GM19395 (cell line): ENCODE data around the gene KCNIP4.
"Not testable (repeated sequence)": the region's sequence is repeated elsewhere in the genome, so short reads cannot be mapped to it uniquely, and the experiment has no call there.

Source experiments
- ATAC-seq: cut with Tn5 transposase; IDR thresholded peaks from one replicate; pipeline ENCODE4 v1.9.1; 2021; ENCODE audit warnings: mild to moderate bottlenecking, moderate library complexity; ENCODE audit not compliant: unreplicated experiment

KCNIP4 gene

DNA sequence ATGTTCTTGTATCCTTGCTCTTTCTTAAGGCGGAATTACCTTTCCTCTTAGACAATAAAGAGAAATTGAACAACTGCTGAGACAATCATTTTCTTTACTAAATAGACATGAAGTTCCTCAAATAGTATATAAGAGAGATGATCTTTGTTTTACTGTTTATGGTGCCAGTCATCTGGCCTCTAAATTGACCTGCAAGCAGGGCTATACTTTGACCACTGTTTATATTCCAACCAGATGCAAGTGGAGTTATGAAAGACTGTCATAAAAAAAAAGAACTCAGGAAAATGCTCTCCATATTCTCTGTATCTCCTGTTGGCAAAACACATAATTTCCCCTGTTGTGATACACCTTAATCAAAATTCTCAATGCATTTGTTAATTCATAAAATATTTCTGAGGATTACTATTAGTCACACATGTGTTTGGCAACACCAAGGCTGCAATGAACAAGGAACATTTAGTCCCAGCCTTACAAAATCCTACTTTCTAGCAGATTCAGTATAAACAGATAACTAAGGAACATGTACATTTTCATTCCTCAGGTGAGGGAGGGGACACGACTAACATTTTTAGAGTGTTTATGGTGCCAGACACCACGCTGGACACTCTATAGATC, 562.3 kb downstream of the KCNIP4 start:
- no peak for ATAC-seq

DNA sequence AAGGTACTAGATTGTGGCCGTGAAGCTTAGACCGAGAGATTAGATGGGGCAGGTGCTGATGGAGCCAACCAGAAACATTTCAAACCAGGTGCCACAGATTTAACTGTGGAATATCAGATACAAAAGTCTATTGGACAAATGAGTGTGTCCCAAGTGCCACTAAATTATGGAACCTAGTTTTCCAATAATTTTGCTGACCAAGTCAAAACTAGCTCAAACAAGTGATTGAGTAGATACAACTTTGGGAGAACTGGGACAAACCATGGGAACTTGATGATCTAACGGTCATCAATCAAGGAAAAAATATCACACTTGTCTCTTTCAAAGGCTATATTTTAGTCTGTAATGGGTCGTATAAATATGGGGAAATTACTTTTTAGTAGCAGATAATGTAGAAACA, 562.9 kb downstream of the KCNIP4 start:
- no peak for ATAC-seq

DNA sequence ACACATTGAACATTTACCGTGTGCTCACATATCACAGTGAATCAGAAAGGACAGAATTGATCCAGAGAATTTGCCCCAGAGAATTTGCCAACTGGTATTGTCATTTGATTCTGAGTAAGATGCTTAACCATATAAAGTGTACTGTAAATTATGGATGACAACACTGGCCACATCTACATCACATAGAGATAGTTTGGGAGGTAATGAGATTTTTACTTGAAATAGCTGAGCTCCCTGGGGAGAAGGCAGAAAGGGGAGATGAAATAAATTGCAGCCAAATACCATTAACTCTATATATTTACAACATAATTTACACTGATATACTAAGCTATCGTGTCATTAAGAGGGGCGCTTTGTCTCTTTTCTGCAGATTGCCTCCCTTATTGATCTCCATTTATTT, 564.0 kb downstream of the KCNIP4 start:
- no peak for ATAC-seq

DNA sequence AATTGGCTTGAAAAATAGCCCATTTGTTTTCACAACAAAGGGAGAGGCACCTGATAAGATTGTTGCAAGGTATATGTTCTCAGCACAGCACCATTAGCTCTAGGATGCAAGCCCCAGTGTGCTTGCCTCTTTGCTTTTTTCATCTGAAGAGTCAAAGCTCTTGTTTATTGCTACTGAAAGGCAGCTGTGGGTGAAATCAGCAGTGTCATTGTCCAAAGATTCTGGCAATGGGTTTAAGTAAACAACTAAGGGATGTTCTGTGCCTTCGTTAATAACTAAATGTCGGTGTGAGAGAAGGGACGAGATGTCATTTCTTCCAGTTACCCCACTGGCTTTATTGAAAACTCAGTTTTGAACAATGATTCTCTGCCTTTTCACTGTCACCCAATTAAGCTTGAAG, 567.7 kb downstream of the KCNIP4 start:
- no peak for ATAC-seq

DNA sequence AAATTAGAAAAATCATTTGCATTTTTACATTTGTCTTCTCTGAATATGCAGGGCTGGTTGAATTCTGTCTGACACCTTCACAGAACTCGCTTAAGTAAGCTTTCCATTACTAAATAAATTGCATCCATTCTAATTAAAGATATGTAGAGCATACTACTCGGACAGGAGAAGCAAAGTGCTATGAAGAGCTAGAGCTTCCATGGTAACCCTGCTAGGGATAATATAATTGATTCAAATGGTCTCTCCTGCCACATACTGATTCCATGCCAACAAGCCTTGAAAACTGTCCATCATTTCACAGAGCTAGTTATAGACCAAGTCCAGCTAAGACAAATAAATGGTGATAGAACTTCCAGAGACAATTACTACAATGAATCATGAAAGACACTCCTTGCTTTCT, 571.5 kb downstream of the KCNIP4 start:
- no peak for ATAC-seq

DNA sequence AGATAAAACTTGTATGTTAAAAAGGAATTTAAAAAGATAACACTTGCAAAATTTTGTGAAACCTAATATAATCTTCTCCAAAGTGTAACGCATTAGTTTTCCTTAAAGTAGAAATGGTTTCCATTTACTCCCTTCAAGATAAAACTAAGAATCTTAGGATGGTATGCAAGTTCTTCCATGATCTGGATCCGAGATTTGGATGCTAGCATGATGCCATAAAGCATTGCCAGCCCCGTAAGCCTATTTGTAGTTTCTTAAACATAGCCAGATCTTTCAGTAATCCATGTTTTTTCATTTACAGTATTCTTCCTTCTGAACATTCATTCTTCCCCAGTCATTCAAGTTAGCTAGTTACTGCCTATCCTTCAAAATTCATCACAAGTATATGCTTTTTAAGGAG, 572.4 kb downstream of the KCNIP4 start:
- no peak for ATAC-seq

DNA sequence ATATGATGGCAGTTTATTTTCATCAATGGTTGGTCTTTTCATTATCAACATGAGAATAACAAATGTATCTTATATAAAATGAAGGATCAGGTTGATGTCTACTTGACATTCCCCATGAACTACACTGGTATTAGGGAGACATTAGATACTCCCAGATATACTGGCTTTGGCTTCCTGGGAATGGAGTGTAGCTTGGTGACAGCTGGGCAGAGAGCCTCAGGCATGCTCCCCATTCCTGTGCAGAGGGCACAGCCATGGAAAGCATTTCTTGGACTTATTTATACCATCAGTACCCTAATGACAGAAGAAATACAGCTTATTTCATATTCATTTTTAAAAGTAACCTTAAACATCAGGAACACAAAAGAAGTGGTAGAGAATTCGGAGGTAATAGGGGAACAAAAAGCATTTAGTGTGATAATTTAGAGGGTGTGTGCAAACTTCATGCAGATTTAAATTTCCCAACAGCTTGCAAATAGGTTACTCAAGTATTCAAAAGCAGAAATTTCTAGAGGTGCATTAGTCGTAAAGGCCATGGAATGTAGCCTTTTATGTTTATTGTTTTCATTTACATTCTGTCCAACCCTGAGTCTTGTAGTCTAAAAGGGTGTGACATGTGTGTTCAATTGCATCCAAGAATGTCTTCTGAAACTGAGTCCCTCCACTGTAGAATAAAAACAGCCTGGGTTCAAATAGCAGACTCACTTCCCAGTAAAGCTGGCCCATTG, 573.8 kb downstream of the KCNIP4 start:
- ATAC-seq, result no peak

DNA sequence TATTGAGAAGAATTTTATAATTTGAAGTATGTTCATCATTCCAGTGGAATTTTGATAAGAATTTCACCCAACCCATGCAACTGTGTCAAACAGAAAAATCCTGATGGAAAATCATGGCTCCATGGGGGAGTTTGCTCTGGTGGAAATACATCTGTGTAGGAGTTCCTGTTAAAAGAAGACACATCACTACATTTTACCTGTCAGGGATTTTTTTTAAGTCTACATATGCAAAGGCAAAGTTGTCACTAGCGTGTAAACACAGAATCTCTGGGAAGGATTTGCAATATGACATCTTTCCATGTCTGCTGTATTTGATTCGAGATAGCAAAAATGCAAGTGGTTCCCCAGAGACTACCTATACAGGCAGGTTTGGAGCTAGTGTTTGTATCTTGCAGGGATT, 581.0 kb downstream of the KCNIP4 start:
- no peak for ATAC-seq

DNA sequence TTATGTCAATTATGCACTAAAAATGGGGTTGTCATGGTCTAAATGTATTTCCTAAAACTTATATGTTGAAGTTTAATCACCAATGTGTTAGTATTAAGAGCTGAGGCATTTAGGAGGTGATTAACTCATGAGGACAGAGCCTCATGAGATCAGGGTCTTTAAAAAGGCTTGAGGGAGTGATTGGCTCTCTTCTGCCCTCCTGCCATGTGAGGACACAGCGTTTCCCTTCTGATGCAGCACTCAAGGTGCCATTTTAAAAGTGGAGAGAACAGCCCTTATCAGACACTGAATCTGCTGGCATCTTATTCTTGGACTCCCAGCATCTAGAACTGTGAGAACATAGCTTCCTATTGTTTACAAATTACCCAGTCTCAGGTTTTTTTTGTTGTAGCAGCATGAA, 581.7 kb downstream of the KCNIP4 start:
- no peak for ATAC-seq

DNA sequence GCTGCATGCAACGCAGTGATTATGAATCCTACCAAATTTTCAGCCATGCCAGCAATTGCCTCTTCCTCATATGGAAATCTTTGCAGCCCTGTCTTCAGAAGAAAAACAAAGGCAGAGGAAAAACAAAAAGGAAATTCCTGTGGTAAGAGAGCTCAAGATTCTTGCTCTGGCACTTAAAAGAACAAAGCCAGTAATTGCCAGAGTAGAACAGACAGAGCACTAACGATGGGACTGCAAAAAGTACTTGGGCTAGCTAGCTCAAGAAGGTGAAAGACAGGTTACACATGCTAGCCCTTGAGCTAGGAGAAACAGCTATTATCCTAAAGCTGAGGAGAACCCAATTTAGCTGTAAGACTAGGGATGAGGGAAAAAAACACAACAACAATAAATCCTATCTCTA, 582.3 kb downstream of the KCNIP4 start:
- ATAC-seq, result no peak

DNA sequence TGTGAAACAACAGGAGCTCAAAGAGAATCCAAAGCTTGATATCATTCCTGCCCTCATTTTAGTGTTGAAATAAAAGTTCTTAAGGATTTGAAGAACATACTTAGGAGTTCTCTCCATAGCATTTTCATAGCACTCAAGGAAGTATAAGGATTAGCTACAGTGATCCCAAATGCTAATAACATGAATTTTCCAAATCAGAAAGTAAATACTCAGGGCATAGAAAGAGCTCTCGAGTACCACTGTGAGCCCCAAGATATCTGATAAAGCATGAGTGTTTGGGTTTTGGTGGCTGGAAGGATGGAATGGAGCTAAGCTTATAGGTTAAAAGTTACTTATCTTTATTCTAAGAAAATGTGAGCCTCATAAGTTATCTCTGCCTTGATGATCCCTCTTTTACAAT, 584.9 kb downstream of the KCNIP4 start:
- ATAC-seq, result no peak

DNA sequence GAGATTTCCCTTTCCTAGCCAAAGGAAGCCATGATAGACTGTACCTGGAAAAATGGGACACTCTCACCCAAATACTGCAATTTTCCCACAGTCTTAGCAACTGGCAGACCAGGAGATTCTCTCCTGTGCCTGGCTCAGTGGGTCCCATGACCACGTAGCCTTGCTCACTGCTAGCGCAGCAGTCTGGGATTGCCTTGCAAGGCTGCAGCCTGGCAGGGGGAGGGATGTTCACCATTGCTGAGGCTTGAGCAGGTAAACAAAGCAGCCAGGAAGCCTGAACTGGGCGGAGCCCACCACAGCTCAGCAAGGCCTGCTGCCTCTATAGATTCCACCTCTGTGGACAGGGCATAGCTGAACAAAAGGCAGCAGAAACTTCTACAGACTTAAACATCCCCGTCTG, 596.2 kb downstream of the KCNIP4 start:
- not testable (repeated sequence) for ATAC-seq

DNA sequence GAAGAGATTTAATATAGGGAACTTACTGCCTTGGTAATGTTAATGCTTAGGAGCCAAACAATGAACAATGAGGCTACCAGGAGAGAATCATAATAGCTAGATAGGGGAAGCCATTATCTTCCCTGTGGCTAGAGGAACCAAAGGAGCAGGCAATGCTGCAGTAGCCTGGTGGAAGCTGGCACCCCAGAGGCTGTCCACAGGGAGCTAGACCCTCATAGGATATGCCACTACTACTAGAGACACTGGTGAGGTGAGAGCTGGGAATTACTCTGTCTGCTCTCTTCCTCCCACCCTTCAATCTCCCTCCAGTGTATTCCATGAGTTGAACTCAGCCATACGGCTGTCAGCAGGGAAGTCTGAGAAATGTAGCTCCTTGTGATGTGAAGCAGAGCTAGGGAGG, 601.4 kb downstream of the KCNIP4 start:
- ATAC-seq, result no peak

DNA sequence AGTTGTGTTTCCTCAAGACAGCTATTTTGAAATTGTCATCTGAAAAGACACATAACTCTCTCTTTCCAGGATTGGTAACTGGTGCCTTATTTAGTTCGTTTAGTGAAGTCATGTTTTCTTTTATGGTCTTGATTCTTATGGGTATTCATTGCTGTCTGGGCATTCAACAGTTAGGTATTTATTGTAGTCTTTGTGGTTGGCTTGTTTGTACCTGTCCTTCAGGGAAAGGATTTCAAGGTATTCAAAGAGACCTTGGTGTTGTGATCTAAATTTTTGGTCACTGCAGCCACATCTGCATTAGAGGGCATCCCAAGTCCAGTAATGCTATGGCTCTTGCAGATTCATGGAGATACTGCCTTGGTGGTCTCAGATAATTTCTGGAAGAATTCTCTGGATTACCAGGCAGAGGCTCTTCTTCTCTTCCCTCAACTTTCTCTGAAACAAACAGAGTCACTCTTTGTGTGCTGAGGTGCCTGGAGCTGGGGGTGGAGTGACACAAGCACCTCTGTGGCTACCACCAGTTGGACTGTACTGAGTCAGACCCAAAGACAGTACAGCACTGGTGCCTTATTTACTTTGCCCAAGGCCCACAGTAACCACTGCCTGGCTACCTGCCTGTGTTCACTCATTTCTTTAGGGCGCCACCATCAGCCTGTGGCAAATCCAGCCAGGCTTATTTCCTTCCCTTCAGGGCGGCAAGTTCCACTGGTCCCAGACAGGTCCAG, 620.4 kb downstream of the KCNIP4 start:
- ATAC-seq, result no peak

DNA sequence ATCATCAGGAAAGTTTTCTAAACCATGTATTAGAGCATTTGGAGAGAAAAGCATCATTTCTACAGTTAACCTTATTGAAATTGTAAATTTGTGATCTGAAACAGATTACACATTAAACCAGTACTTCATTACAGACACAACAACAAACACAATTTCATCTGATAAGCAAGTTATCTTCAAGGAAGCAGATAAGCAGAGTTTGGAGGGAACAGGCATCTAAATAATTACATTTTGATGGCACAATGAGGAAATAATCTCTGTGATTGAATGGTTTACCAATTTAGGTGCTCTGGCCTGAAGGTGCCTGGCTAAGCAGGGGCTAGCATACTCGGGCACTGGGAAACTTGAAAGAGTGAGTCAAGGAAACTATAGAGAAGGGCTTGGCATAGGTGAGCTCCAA, 628.5 kb downstream of the KCNIP4 start:
- ATAC-seq, result no peak

DNA sequence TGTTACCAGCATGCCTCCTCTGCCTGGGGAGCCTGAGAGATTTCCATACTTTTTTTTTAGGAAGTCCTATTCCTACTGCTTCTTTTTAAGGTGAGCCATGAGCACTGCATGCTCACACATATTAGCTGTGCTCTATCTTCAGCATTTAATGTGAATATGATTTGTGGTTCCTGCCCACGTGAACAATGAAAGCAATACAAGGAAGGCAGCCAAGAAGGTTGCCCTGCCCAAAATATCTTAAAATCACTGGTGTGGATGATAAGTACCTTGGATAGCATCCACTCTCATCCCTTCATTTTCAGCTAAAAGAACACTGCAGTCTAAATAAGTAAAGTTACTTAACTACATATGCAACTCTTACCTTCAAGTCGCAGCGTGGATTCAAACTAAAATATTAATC, 640.9 kb downstream of the KCNIP4 start:
- no peak for ATAC-seq

DNA sequence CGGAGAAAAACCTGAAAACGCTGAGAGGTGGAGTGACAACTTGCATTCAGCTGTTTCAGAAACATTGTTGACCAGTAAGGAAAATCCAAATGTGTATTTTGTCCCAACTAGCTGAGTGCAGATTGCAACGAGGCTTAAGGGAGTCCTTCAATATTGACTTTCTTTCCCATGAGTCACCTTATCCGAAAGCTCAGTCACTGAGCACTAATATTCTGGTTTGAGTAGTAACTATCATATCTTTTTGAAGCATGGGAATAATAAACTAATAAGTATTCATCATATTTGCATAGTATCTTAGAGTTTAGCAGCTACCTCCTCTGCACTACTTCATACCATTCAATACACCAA, 644.1 kb downstream of the KCNIP4 start:
- ATAC-seq, result no peak

DNA sequence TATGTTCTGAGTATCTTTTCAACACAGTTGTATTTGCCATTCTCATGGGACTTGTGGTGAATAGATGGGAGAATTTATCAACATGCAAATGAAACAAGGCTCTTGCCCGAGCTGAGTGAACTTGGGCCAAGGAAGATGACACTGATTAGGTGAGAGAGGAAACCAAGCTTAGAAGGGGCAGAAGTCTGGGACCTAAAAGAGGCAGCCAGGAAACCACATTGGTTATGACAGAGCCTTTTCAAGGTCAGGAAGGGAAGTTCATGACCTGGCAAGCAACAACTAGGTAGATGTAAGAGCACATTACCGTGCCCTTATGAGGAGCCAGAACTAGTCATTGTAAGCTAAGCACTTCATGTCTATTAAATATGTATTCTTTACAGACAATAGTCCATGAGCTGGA, 658.0 kb downstream of the KCNIP4 start:
- peak; percentile 66 for ATAC-seq

DNA sequence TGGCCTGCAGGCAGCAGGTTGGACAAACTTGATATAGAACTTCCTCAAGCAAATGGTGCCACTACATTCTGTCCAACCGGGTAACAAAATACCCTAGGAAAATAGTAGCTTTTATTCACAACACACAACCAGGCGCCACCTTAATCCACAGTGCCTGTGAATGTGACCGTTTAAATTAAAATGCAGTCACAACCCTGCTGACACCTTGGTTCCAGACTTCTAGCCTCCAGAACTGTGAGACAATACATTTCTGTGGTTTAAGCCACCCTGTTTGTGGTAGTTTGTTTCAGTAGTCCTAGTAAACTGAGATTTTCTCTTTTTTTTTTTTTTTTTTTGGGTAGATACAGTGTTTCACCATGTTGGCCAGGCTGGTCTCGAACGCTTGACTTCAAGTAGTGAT, 672.5 kb downstream of the KCNIP4 start:
- no peak for ATAC-seq

DNA sequence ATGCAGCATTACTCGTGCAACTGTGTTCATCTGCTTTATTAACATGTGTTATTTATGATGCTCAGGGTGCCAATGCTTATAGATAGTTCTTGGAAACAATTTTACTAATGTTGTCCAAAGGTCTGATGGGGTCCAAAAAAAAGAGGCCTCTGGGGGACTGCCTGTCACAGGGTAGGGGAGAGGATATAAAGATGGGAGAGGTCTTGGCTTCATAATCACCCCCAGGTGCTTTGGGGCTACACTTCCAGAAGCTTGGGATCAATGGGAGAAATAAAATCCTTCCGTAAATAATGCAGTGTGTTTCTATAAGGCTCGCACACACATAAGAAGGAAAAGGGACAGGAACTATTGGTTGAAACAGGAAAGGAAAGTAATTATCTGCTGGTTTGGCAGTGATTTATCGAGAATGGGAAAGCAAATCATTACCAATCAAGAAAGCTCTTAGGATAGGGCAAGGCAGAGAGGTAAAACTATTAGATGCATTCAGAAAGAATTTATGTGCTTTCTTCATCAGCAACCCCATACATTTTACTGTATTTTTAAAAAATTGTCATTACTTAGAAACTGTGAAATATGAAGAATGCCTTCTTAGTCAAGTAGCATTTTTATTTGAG, 677.0 kb downstream of the KCNIP4 start:
- no peak for ATAC-seq

DNA sequence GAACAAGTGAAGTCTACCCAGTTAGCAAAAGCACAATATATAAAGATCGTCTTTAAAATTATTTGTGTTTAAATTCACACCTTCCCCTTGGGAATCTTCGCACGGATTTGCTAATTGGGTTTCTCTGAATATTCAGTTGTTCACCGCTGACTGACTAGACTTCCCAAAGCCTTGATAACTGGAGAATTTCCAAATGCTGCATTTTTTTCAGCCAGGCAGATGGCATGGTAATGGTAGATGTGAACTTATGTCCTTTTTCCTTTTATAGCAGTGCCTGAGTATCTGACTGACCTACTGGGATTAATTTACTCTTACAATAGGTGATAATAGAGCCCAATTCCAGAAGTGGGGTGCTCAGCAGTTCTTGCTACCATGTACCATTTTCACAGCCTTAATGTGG, 700.2 kb downstream of the KCNIP4 start:
- no peak for ATAC-seq

DNA sequence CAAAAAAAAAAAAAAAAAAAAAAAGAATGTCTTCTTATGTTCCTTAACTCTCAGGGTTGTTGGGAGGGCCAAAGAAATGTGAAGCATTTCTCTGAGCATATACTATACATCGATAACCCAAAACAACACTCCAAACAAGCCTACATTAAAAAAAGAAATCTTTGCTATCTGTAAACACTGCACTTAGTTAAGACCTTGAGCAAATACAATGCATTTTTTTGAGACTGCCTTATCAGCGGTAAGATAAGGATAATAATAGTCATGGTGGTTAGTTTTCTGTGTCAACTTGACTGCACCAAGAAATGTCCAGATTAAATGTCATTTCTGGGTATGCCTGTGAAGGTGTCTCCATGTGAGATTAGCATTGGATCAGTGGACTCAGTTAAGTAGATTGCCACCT, 706.4 kb downstream of the KCNIP4 start:
- ATAC-seq, result no peak
